Right lobe of liver (tissue), 4 donors: ENCODE measurements around the gene P2RY4.

Experiments
- POLR2A ChIP-seq: fragments of 450-650 bp; IDR thresholded peaks from one replicate; pipeline ENCODE4 v1.6.1; 2017; ENCODE audit warnings: antibody characterized with exemption, mild to moderate bottlenecking
- TF ChIP-seq, protein P1 (sequence below), 4 donors: fragments of 200-600 bp in 3 of 4; fragments of 450-650 bp in 1 of 4; IDR thresholded peaks; one replicate each; pipeline versions ENCODE4 v1.5.1 to v1.8.0; 2016 to 2022; ENCODE audit warnings: antibody characterized with exemption in 4 of 4, mild to moderate bottlenecking in 2 of 4
- donor health status: DM: no; HTN: no; CAD: no.
- donor health status: DM: no; HTN: no; CAD: no.
- donor health status: DM: no; HTN: yes; CAD: no.

DNA sequence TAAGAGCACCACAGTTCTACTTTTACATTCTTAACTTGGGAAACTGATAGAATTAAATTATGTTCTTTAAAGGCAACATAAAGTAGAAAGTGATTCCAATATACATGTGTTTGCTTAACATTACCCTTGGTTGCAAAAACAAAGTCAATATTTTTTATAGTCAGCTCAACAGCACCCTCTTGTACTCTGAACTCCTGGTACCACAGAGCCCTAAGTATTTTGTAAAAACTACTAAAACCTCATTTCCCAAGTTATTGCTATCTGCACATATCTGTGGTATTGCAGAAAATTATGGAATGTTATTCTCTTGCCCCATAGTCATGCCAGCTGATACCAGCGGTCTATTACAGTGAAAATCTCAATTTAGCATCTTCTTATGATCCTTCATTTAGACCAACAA is 32.8 kb upstream of the P2RY4 start:
- TF ChIP-seq, protein P1, sequence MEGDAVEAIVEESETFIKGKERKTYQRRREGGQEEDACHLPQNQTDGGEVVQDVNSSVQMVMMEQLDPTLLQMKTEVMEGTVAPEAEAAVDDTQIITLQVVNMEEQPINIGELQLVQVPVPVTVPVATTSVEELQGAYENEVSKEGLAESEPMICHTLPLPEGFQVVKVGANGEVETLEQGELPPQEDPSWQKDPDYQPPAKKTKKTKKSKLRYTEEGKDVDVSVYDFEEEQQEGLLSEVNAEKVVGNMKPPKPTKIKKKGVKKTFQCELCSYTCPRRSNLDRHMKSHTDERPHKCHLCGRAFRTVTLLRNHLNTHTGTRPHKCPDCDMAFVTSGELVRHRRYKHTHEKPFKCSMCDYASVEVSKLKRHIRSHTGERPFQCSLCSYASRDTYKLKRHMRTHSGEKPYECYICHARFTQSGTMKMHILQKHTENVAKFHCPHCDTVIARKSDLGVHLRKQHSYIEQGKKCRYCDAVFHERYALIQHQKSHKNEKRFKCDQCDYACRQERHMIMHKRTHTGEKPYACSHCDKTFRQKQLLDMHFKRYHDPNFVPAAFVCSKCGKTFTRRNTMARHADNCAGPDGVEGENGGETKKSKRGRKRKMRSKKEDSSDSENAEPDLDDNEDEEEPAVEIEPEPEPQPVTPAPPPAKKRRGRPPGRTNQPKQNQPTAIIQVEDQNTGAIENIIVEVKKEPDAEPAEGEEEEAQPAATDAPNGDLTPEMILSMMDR (IDR thresholded peaks at IDR 0.05): no peak
- no peak for TF ChIP-seq POLR2A
